PC-3 (cell line): Measurements from ENCODE around the gene PLEKHM2.

Source experiments
- CTCF ChIP-seq: fragments of 300-600 bp; sonication (generic); conservative IDR thresholded peaks from 2 replicates; pipeline ENCODE4 v1.5.1; 2017; ENCODE audit warnings: antibody characterized with exemption, low read depth, mild to moderate bottlenecking, low read length
- EZH2 ChIP-seq: fragments of 300-600 bp; sonication (generic); IDR thresholded peaks from one replicate; pipeline ENCODE4 v1.6.1; 2017; ENCODE audit warnings: antibody characterized with exemption, mild to moderate bottlenecking, low read length; ENCODE audit not compliant: unreplicated experiment

GRCh38 chr1:15663925-15664324, 20.2 kb upstream of the PLEKHM2 start:
- TF ChIP-seq CTCF (no peak), EZH2 (no peak)
